T follicular helper cell (primary cell): Measurements from ENCODE around the gene VSNL1.

Experiments
- DNase-seq: peaks from one replicate; pipeline ENCODE4 v3.0.0-alpha.2; 2020; ENCODE audit warnings: low read depth

VSNL1 gene

DNA sequence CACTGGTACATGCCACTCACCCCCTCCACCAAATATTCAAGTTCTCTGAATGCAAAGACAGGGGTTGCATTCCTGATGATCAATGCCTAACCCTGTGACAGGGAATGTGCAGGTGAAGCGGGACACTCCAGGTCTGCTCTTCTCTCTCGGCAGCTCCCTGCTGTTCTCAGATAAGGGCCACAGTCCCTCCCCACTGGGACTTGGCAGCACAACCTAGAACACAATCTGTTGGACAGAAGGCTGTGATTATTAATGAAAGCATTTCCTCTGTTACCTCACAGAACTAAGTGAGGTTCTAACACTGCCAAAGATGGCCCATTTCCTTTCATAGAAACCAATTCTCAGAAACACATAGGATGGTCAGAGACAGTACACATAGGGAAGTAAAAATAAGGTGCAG is 42.7 kb downstream of the VSNL1 start:
- DNase-seq = no peak

GRCh38 chr2:17583646-17584045 is 43.1 kb downstream of the VSNL1 start:
- no peak for DNase-seq

GRCh38 chr2:17584689-17585088 is 44.2 kb downstream of the VSNL1 start:
- no peak for DNase-seq

DNA sequence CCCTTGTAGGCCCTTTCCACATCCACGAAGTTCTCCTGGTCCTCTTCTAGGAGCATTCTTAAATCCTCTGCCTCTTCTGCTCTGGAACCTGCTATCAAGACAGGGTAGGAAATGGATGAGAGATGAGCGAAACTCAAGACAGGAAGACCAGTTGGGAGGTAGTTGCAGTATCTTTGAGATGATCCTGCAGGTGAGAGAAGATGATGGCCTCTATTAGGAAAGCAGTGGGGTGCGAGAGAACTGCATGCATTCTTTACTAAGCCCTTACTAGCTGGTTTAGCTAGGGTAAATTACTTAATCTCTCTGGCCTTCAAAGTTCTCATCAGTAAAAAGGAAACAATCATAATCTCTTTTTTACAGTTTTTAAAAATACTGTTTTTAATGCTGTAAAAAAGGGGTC is 47.0 kb downstream of the VSNL1 start:
- DNase-seq = no peak

GRCh38 chr2:17588031-17588430 is 47.5 kb downstream of the VSNL1 start:
- no peak for DNase-seq

- DNase-seq = no peak
Observed at GRCh38 chr2:17589406-17590035, 49.0 kb downstream of the VSNL1 start.

DNA sequence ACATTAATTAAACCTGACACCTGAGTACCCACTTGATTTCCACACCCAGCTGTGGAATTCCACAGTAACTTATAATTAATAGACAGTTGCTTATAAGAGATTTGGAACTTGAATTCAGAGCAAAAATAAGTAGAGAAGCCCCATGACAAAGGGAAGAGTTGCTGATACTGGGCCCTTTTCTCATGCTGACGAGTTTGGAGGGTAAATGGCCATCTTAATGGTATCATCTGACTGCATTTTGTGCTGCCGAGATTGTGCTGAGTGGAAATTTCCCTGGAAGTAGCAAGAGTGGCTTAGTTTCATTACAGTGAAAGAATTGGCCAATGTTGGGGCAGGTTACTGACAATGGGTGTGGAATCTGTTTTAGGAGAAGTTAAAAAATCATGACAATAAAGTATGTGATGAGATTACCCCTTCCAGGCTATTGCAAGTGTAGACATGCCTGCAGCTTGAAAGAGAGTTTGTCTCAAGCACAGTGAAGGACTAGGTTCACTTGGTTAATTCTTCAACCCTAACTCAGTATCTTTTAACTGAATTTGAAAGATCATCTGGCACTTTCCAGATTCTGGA is 49.9 kb downstream of the VSNL1 start:
- DNase-seq = no peak

GRCh38 chr2:17591846-17592245 is 51.4 kb downstream of the VSNL1 start:
- no peak for DNase-seq

DNA sequence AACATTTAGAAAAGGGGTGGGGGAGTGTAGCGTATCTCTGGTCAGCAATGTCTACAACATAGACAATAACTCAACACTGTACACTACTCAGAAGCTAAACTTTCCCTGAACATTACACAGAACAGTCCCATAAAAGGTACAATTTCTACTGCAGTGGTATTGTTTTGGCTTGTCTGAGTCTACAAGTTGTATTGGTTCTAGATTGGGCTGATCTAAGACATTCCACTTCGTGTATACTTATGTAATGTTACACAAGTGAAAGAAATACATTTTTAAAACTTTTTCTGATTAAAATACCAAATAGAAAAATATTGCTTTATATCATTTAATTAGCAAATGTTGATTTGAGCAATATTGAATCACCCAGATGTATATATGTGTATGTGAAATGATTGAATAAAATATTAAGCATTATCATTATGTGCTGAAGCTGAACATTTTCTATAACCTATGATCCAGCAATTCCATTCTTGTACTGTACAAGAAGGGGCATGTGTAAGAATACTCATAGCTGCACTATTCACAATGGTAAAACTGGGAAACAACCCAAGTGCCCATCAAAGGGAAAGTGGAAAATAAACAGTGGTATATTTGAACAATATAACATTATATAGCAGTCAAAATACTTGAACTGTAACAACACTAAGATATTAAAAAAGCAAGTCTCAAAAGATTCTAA is 52.4 kb downstream of the VSNL1 start:
- no peak for DNase-seq

- DNase-seq = no peak
Observed at GRCh38 chr2:17593445-17593840, 52.9 kb downstream of the VSNL1 start.

- DNase-seq = no peak
Observed at GRCh38 chr2:17593841-17594491, 53.5 kb downstream of the VSNL1 start.

DNA sequence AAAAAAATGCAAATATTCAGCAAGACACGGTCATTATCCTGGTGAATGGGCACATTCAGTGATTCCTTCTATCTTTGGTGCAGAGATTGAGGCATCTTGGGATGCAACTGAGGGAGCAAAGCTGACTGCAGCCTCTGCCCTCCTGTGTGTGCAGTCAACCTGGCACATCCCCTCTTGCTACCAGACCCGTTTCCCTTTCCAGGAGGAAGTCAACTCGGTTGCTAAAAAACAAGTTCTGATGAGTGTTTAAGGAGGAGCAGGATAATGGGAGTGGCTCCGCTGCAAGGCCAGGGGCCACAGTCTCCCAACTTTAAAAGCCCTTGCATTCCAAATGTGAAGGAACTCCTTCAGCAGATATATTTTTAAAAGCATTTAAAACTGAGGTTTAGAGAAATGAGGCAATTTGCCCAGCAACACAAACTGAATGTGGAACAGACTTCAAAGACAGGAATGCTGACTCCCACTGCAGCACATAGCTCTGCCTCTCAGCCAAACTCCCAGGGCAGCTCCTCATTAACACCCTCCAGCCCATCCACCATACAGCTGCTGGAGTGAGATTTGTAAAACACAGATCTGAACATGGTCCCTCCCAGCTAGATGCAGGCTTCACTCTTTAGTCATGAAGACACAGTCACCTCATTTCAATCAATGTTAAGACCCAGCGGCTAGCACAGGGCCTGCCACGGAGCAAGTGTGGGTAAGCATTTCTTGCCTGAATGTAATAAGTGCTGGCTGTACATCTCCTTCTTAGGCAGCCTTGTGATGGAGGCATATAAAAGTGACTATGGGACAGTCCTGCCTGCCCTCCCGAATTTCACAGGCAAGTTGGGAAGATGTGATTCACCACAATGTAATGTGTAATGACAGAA is 54.3 kb downstream of the VSNL1 start:
- no peak for DNase-seq

- no peak for DNase-seq
Observed at GRCh38 chr2:17599617-17600016, 59.1 kb downstream of the VSNL1 start.

- DNase-seq = no peak
Observed at GRCh38 chr2:17600556-17601204, 60.2 kb downstream of the VSNL1 start.

DNA sequence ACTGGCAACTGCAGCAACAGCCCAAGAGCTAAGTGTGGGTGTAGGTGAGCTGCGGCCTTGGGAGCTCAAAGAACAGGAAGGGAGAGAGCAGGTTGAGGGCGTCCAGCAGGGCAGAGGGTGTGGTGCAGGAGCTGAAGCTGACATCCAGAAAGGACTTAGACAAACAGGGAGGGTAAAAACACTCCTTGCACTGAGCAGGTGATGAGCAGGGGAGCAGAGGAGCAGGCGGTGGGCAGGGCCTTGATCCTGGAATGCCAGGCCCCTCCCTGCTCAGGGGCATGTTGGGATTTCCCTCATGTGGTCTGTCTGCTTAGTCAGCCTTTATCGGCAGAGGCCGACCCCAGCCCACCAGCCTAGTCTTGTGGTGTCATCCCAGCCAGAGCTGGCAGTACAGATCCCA is 63.6 kb downstream of the VSNL1 start:
- DNase-seq = no peak

DNA sequence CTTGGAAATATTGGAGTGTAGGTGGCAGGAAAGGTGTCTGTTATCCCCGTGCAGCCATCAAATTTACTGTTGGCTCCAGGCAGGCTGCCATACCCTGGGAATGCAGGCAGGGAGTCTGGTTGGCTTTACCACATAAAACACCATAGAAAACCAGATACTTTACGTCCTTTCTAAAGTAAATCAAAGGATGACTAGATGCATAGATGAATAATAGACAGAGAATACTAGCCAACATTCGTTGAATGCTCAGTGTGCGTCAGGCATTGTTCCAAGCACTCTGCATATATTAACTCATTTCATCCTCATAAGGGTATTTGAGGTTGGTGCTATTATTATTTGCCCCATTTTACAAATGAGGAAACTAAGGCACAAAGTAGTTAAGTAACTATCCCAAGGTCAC is 65.2 kb downstream of the VSNL1 start:
- no peak for DNase-seq

GRCh38 chr2:17606851-17607250 is 66.4 kb downstream of the VSNL1 start:
- no peak for DNase-seq

- DNase-seq = no peak
Observed at GRCh38 chr2:17607379-17607778, 66.9 kb downstream of the VSNL1 start.

DNA sequence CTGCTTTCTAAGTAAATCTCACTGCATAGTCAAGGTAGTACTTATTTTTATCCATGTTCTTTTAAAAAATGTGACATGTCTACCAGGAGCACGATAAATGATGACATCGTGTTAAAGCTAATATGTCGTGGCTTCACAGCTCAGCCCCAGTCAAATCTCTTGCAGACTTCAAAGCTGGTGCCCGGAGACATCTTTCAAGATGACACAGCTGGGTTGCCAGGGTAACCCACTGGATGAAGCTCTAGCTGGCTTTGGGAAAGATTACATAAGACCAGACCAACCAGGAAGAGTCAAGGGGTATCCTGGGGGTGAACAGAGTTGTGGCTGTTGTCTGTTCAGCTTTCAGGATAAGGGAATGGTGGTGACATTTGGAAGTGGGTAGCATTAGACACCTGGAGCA is 67.8 kb downstream of the VSNL1 start:
- no peak for DNase-seq

- no peak for DNase-seq
Observed at GRCh38 chr2:17610521-17610920, 70.0 kb downstream of the VSNL1 start.

GRCh38 chr2:17611036-17611435 is 70.5 kb downstream of the VSNL1 start:
- no peak for DNase-seq
